Astrocyte (in vitro differentiated cells and primary cell): Measurements from ENCODE around the gene GABRA5. TPM values are rescaled to one million over a fixed set of nuclear protein-coding genes. Genes with fewer than 3 reads are reported as not detected.

ENCODE experiments used
- DNase-seq: peaks from one replicate; pipeline ENCODE4 v3.0.0-alpha.2; 2010; ENCODE audit warnings: low read depth
- FAIRE-seq: peaks from 2 replicates; lab custom pipeline; 2011; peaks lifted over from hg19 to GRCh38; lab: Jason Lieb, UNC
- H2AFZ ChIP-seq: 2 replicates; pipeline ENCODE4 v1.6.0; 2012; ENCODE audit warnings: low read depth, low read length, inconsistent platforms
- H3K27ac ChIP-seq: 2 replicates; pipeline ENCODE4 v1.5.1; 2011; ENCODE audit warnings: low read depth, low read length, inconsistent platforms
- H3K27me3 ChIP-seq: 2 replicates; pipeline ENCODE4 v1.6.0; 2011; ENCODE audit warnings: low read length, inconsistent platforms; ENCODE audit not compliant: insufficient read depth
- H3K36me3 ChIP-seq: 2 replicates; pipeline ENCODE4 v1.5.1; 2011; ENCODE audit warnings: low read length, inconsistent platforms; ENCODE audit not compliant: insufficient read depth
- H3K4me1 ChIP-seq: 2 replicates; pipeline ENCODE4 v1.5.1; 2011; ENCODE audit warnings: low read length, inconsistent platforms; ENCODE audit not compliant: insufficient read depth
- H3K4me2 ChIP-seq: 2 replicates; pipeline ENCODE4 v1.6.0; 2012; ENCODE audit warnings: low read length, inconsistent platforms
- H3K4me3 ChIP-seq: 2 replicates; pipeline ENCODE4 v1.5.1; 2011; ENCODE audit warnings: low read depth, mild to moderate bottlenecking, low read length, inconsistent platforms; ENCODE audit not compliant: insufficient read depth
- H3K79me2 ChIP-seq: 2 replicates; pipeline ENCODE4 v1.6.0; 2012; ENCODE audit warnings: mild to moderate bottlenecking, low read length, inconsistent platforms; ENCODE audit not compliant: insufficient read depth
- H3K9ac ChIP-seq: 2 replicates; pipeline ENCODE4 v1.6.0; 2012; ENCODE audit warnings: mild to moderate bottlenecking, low read length, inconsistent platforms
- H3K9me3 ChIP-seq: 2 replicates; pipeline ENCODE4 v1.5.1; 2012; ENCODE audit warnings: low read depth, mild to moderate bottlenecking, low read length, inconsistent platforms; ENCODE audit not compliant: insufficient read depth
- H4K20me1 ChIP-seq: 2 replicates; pipeline ENCODE4 v1.6.0; 2012; ENCODE audit warnings: low read length, inconsistent platforms; ENCODE audit not compliant: insufficient read depth
- H3K27ac Mint-ChIP-seq: one replicate; pipeline ENCODE4 v1.8.0; 2021; ENCODE audit warnings: mild to moderate bottlenecking, mixed read lengths; ENCODE audit not compliant: unreplicated experiment
- H3K27me3 Mint-ChIP-seq: one replicate; pipeline ENCODE4 v1.8.0; 2021; ENCODE audit warnings: low read depth, mixed read lengths; ENCODE audit not compliant: unreplicated experiment
- H3K36me3 Mint-ChIP-seq: one replicate; pipeline ENCODE4 v1.8.0; 2021; ENCODE audit warnings: low read depth, mixed read lengths; ENCODE audit not compliant: unreplicated experiment
- H3K4me1 Mint-ChIP-seq: one replicate; pipeline ENCODE4 v1.8.0; 2021; ENCODE audit warnings: low read depth, mixed read lengths; ENCODE audit not compliant: unreplicated experiment
- H3K4me3 Mint-ChIP-seq: one replicate; pipeline ENCODE4 v1.8.0; 2021; ENCODE audit warnings: mild to moderate bottlenecking, moderate library complexity, mixed read lengths; ENCODE audit not compliant: unreplicated experiment
- H3K9me3 Mint-ChIP-seq: one replicate; pipeline ENCODE4 v1.8.0; 2021; ENCODE audit warnings: mild to moderate bottlenecking, mixed read lengths; ENCODE audit not compliant: unreplicated experiment
- CTCF ChIP-seq: IDR thresholded peaks from 2 replicates; pipeline ENCODE4 v1.5.1; 2011; ENCODE audit warnings: low read depth, mild to moderate bottlenecking, inconsistent platforms, low read length, moderate library complexity; ENCODE audit not compliant: insufficient read depth
- EZH2 ChIP-seq: IDR thresholded peaks from 2 replicates; pipeline ENCODE4 v1.6.1; 2012; ENCODE audit warnings: mild to moderate bottlenecking, low read length, inconsistent platforms; ENCODE audit not compliant: insufficient read depth
- total RNA-seq: library from RNA; stranded (reverse); gene quantifications from 2 replicates; pipeline ENCODE4 v1.2.1, GENCODE V29; 2021

The GABRA5 gene
- total RNA-seq, 1 donor from 2014 or later = 7.9 TPM

- Histone ChIP-seq H4K20me1 (no peaks in the 10 kb centered on the region), H2AFZ (no peak overlapping the region), H3K79me2 (no peaks in the 10 kb centered on the region), H3K4me1 (no peaks in the 10 kb centered on the region), H3K9ac (no peak overlapping the region), H3K27me3 (no peaks in the 10 kb centered on the region), H3K4me2 (no peak overlapping the region), H3K9me3 (no peaks in the 10 kb centered on the region), H3K27ac (no peak overlapping the region), H3K36me3 (no peaks in the 10 kb centered on the region), H3K4me3 (no peak overlapping the region)
- peaks cover 7% of the 10 kb centered on the region for H3K36me3 Mint-ChIP-seq
- TF ChIP-seq EZH2 (no peak), CTCF (no peak)
- H3K4me3 Mint-ChIP-seq = no peak overlapping the region
- FAIRE-seq = no peak
- no peak for DNase-seq
- H3K27me3 Mint-ChIP-seq = no peaks in the 10 kb centered on the region
- H3K27ac Mint-ChIP-seq = no peak overlapping the region
- no peaks in the 10 kb centered on the region for H3K9me3 Mint-ChIP-seq
- H3K4me1 Mint-ChIP-seq = no peaks in the 10 kb centered on the region
These were observed 12.8 kb downstream of the GABRA5 start for GRCh38 chr15:26879706-26880105.

- no peaks in the 10 kb centered on the region for H3K4me1 Mint-ChIP-seq
- no peak overlapping the region for H3K4me2 ChIP-seq
- TF ChIP-seq EZH2 = no peak
- no peak for TF ChIP-seq CTCF
- no peaks in the 10 kb centered on the region for H3K4me1 ChIP-seq
- no peak for FAIRE-seq
- H3K9me3 Mint-ChIP-seq = no peaks in the 10 kb centered on the region
- H3K9ac ChIP-seq = no peak overlapping the region
- no peaks in the 10 kb centered on the region for H3K27me3 Mint-ChIP-seq
- H3K9me3 ChIP-seq = no peaks in the 10 kb centered on the region
- H3K27ac Mint-ChIP-seq = no peak overlapping the region
- no peaks in the 10 kb centered on the region for H3K36me3 ChIP-seq
- no peaks in the 10 kb centered on the region for H3K27me3 ChIP-seq
- DNase-seq = no peak
- no peak overlapping the region for H3K27ac ChIP-seq
- H3K4me3 ChIP-seq = no peak overlapping the region
- H3K36me3 Mint-ChIP-seq = peaks cover 11% of the 10 kb centered on the region
- H2AFZ ChIP-seq = no peak overlapping the region
- H4K20me1 ChIP-seq = no peaks in the 10 kb centered on the region
- H3K79me2 ChIP-seq = no peaks in the 10 kb centered on the region
- H3K4me3 Mint-ChIP-seq = no peak overlapping the region
These were observed 15.2 kb downstream of the GABRA5 start for GRCh38 chr15:26882112-26882511.

GRCh38 chr15:26882616-26883365, 15.9 kb downstream of the GABRA5 start:
- Mint-ChIP-seq H3K4me3 (no peak overlapping the region), H3K9me3 (no peaks in the 10 kb centered on the region), H3K27ac (no peak overlapping the region), H3K4me1 (no peaks in the 10 kb centered on the region), H3K36me3 (peaks cover 10% of the 10 kb centered on the region), H3K27me3 (no peaks in the 10 kb centered on the region)
- DNase-seq = no peak
- no peak overlapping the region for H2AFZ ChIP-seq
- TF ChIP-seq EZH2 = no peak
- no peak for TF ChIP-seq CTCF
- H3K4me3 ChIP-seq = no peak overlapping the region
- H3K27ac ChIP-seq = no peak overlapping the region
- H3K9me3 ChIP-seq = no peaks in the 10 kb centered on the region
- no peaks in the 10 kb centered on the region for H3K4me1 ChIP-seq
- no peaks in the 10 kb centered on the region for H4K20me1 ChIP-seq
- no peaks in the 10 kb centered on the region for H3K27me3 ChIP-seq
- H3K4me2 ChIP-seq = no peak overlapping the region
- no peak for FAIRE-seq
- no peaks in the 10 kb centered on the region for H3K36me3 ChIP-seq
- no peak overlapping the region for H3K9ac ChIP-seq
- H3K79me2 ChIP-seq = no peaks in the 10 kb centered on the region
